GM10248 (cell line): ENCODE measurements around the gene DTD1.

Experiments
- CTCF ChIA-PET: fragments of 300-600 bp; sonication (Branson Sonifier 250); formaldehyde crosslinking; extraction: SDS; loops from one replicate; lab custom pipeline; 2021; ENCODE audit warnings: antibody characterized with exemption; lab: Yijun Ruan, JAX
- POLR2A ChIA-PET: fragments of 350-650 bp; sonication (Branson Sonifier 250); formaldehyde crosslinking; extraction: SDS; loops from one replicate; lab custom pipeline; 2020; ENCODE audit warnings: antibody characterized with exemption; lab: Yijun Ruan, JAX
- DNase-seq: peaks from one replicate; pipeline ENCODE4 v3.0.0; 2012; ENCODE audit errors: extremely low spot score
- TF ChIP-seq, protein P1 (sequence below): IDR thresholded peaks from 2 replicates; pipeline ENCODE4 v1.5.1; 2012; ENCODE audit warnings: mild to moderate bottlenecking, low read depth; ENCODE audit errors: extremely low read depth, missing control alignments, control extremely low read depth

DTD1 gene

DNA sequence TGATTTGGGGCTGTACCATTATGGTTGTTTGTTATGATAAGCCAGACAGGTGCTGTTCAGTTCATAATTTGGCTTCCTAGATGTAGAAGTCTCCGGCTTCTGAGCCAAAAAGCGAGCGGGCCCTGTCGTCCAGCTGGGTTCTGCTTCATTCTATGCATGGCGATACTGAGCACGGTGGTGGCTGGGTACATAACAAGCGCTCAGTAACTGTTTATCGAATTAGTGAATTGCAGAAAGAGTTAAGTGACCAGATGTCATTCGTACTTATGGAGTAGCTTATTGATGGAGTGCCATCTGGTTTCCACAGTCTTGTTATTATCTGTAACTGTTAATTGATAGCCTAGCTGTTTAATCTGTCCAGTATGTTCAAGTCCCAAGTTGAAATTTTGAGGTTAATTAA lies 85.0 kb downstream of the DTD1 start:
- ChIA-PET POLR2A (no interaction called here), CTCF (interaction anchor here (1.0 to 1.7 kb wide), 6 partner anchors 10 to 84 kb away, joined by 3 to 5 read pairs (median 4); no protein-coding TSS in a partner anchor)
- TF ChIP-seq, protein P1, sequence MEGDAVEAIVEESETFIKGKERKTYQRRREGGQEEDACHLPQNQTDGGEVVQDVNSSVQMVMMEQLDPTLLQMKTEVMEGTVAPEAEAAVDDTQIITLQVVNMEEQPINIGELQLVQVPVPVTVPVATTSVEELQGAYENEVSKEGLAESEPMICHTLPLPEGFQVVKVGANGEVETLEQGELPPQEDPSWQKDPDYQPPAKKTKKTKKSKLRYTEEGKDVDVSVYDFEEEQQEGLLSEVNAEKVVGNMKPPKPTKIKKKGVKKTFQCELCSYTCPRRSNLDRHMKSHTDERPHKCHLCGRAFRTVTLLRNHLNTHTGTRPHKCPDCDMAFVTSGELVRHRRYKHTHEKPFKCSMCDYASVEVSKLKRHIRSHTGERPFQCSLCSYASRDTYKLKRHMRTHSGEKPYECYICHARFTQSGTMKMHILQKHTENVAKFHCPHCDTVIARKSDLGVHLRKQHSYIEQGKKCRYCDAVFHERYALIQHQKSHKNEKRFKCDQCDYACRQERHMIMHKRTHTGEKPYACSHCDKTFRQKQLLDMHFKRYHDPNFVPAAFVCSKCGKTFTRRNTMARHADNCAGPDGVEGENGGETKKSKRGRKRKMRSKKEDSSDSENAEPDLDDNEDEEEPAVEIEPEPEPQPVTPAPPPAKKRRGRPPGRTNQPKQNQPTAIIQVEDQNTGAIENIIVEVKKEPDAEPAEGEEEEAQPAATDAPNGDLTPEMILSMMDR = no peak
- no peak for DNase-seq

DNA sequence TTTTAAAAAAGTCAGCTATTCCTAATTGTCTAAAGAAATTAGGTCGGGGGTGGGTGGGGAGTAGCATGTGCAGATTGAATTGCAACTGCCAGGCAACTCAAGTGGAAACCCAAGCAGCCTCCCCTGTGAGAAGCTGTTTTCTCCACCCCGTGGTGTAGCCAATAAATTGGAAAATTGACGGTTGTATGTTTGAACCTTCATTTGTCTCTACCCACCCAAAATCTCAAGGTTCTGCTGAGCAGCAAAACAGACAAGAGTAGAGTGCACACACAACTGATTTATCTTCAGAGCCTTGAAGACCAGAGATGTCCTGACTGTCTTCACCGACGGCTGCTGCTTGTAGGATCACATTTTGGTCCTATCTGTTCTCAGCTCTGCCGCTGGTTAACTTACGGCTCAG lies 88.5 kb downstream of the DTD1 start:
- no peak for DNase-seq
- CTCF ChIA-PET = interaction anchor here (1.1 to 2.0 kb wide), 2 partner anchors 12 to 44 kb away, joined by 3 to 7 read pairs; no protein-coding TSS in a partner anchor
- TF ChIP-seq, protein P1 = no peak
- POLR2A ChIA-PET = no interaction called here

DNA sequence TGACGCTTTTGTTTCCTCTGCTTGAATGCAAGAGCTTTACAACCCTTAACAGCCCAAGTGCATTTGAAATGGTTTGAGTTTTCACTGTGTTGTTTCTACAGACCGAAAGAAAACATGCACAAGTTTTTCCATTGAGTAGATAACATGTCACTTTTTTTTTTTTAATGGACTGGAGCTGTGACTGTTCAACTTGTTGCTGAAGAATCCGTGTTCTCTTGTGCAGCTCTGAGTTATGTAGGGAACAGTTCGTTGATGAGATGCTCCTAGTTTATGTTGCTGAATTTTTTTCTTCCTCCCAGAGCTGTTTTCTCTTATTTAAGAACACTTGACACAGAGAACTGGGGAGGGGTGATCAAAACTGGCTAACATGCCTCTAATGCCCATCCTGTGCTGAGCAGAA lies 89.3 kb downstream of the DTD1 start:
- DNase-seq = no peak
- TF ChIP-seq, protein P1 = no peak
- ChIA-PET CTCF (interaction anchor here (0.8 to 2.0 kb wide), 3 partner anchors 11 to 45 kb away, joined by 3 to 7 read pairs (median 6); no protein-coding TSS in a partner anchor), POLR2A (no interaction called here)

DNA sequence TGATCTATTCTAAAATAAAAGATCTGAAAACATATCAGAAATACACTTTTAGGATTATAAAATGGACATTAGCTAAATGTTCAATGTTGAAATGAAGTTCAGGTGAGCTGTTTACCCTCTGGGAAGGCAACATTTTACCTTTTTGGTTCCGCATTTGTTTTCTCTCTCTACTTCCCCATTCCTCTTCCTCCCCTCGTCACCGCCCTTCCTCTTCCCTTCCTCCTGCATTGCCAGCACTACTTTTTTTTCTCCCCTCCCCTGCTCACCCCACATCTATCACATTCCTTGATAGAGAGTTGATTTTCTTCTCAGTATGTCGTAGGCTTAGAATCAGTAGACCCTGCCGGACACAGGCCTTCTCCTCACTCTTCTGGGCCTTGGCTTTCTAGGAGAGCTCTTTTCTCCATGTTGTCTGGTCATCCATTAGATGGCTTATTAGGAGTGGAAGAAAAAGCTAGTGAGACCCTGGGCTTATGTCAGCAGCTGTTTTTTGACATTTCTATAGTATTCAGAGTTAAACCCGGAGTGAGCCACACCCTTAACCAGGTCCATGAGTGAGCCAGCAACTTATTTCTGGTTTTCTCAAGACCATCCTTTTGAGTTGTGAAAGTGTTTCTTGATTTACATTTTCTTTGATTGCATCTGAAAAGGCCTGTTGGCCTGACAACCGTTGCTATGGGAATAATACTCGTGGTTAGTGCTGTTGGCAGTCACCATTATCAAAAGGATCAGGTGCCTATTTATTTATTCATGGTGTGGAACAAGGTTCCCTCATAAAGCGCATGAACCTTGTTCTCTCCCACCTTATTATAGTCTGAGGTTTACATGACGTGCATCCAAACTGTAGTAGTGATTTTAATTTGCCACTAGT lies 90.9 kb downstream of the DTD1 start:
- TF ChIP-seq, protein P1 = no peak
- CTCF ChIA-PET = interaction anchor here (1.6 to 2.0 kb wide), 2 partner anchors 20 to 46 kb away, joined by 4 to 6 read pairs; no protein-coding TSS in a partner anchor
- POLR2A ChIA-PET = no interaction called here
- DNase-seq = no peak

DNA sequence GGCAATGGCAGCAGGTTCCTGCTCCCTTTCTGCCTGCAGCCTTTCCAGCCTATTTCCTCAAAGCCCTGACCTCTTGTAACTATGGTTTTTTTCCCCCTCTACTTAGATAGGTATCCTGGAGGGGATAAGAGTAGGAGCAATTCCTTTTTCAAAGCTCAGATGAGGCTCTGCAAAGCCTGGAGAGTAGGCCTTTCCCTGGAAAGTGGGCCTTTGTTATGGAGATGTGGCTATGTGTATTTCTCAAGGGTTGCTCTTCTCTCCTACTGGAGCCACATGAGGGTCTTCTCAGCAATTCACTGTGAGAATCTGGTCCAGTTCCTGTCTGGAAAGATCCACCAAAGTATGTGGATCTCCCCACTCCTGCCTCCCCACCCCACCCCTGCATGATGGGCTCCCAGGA lies 96.0 kb downstream of the DTD1 start:
- ChIA-PET POLR2A (no interaction called here), CTCF (no interaction called here)
- TF ChIP-seq, protein P1 = no peak
- no peak for DNase-seq

DNA sequence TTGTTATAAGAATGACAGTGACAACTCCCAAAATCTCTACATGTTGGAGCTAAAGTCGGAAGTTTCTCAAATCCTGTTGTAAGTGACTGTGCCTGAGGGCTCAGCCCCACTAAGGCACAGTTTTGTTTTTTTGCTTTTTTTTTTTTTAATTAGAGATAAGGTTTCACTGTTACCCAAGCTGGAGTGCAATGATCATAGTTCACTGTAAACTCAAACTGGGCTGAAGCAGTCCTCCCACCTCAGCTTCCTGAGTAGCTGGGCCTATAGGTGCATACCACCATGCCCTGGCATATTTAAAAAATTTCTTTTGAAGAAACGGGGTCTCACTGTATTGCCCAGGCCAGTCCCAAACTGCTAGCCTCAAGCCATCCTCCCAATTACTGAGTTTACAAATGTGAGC lies 96.9 kb downstream of the DTD1 start:
- POLR2A ChIA-PET = no interaction called here
- TF ChIP-seq, protein P1 = no peak
- CTCF ChIA-PET = interaction anchor here (1.4 kb wide), 1 partner anchor 11 kb away, joined by 3 read pairs; no protein-coding TSS in a partner anchor
- DNase-seq = no peak
